Activated T-helper 1 cell treated with Interleukin-2 at 50 U/mL for 16 hours (primary cell): ENCODE results near the gene SLC2A9.
"Not testable (repeated sequence)": the region's sequence is repeated elsewhere in the genome, so short reads cannot be mapped to it uniquely, and the experiment has no call there.

Experiments used
- DNase-seq: peaks from one replicate; pipeline ENCODE4 v3.0.0-alpha.2; 2020; ENCODE audit warnings: low read depth

Gene SLC2A9

DNA sequence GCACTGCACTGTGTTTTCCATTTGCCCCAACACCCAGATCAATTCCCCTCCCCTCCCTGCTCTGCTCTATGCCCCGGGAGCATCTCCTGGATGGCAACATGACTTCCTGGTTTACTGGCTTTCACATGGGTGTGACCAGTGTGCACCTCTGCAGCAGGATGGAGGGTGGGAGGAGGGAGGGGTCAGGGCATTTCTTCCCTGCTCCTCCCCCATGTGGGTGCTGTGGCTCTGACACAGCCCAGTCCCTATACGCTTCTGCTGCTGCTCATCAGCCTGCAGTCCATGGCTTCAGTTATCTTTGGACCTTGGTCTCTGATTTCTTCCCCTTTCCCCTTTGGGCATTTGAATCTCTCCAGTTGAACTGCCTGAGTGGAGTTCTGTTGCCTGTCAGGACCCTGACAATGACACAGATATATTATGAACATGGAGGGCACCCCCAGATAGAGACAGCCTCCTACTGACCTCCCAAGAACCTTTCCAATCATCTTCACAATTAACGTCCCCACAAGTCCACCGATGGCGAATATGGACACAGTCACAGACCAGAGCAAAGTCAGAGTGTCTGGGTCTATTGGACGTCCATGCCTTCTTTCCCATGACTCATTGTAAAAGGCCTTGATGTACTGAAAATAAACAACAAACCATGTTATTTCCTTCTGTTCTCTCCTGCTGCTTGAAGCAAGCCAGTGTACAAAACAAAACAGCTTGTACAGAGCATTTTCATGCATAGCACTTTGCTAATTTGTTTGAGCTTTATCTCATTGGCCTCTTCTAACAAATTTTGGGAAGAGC, 24.8 kb downstream of the SLC2A9 start:
- no peak for DNase-seq

DNA sequence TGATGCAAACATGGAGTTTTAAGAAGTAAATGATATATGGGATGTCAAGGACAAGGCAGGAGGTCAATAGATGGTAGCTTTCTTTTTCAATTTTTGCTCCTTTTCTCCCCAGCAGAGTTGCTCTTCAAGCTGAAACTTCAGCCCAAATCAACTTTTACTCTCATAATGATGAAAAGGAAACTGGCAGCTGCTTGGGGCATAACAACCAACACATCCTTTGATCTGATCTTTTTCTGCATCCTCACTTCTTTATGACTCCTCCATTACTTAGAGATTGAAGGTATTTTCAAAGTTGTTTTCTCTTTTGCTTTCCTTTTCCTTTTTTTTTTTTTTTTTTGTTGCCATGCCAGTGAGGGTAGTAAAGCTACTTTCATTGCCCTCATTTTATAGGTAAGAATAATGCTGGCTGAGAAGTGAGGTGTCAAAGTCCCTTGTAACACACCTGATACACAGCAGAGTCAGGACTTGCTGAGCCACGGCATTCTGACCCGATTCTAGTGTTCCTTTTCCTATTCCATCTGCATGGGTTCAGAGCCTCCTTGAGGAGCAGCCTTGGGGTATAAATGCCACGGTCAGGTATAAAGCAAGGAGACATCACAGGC, 26.9 kb downstream of the SLC2A9 start:
- DNase-seq = no peak

DNA sequence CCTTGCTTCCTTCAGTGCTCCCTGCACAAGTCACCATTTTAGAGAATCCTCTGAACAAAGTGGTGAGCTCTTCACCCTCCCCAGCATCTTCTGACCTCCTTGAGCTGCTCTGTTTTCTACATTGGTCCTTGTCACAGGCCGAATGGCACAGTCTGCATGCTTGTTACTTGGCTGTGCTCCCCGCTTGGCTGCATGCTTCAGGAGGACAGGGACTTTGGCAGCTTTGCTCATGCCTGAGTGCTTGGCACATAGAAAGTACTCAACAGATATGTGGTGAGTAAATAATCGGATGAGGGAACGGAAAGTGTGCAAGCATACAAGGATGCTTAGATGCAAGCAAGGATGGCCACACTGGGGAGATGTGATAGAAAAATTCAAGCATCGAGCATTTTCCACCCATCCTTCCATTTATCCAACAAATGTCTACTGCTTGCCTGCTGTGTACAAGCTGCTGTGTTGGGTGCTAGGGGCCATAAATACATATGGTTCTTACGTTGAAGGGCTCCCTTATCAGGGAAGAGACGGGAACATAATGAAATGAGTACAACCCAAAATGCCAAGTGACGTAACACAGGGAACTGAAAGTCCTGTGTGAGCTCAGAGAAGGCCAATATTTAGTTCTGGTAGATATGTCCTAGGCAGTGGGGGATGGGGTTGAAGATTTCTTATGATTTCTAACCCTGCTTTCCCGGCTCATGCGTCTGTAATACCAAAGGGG, 31.2 kb downstream of the SLC2A9 start:
- DNase-seq = no peak

DNA sequence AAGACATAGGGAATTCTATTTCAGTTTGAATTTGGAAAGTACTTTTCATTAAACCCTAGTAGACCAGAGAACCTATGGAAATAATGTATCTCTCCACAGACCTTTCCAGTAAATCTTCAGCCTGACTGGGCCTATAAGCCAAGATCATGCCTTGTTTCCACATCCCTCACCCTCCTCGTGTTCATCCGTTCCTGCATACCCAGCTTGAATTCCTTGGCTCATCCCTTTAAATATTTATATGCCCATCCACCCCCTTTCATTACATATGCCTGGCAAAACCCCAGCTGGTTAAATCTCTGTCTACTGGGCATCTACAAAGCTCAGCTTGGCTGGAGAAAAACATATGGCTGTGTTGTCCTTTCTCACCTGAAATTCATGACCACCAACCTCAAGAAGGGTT, 32.4 kb downstream of the SLC2A9 start:
- no peak for DNase-seq

DNA sequence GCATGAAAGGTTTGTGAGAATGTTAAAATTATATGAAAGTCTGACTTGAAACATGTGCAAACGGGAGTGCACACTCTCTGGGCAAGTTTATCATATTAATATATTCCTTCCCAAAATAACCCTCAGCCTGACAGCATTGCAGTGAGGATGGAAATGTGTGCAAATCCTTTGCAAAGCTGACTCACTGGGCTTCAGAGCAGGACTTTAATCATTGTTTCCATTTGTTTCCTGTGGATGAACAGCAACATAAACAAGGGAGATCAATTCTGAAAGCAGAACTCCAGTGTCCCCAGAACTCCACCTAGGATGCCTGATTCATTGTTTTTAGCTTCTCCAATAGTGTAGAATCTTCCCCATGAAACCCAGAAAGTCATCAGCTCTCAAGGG, 32.9 kb downstream of the SLC2A9 start:
- DNase-seq = no peak

DNA sequence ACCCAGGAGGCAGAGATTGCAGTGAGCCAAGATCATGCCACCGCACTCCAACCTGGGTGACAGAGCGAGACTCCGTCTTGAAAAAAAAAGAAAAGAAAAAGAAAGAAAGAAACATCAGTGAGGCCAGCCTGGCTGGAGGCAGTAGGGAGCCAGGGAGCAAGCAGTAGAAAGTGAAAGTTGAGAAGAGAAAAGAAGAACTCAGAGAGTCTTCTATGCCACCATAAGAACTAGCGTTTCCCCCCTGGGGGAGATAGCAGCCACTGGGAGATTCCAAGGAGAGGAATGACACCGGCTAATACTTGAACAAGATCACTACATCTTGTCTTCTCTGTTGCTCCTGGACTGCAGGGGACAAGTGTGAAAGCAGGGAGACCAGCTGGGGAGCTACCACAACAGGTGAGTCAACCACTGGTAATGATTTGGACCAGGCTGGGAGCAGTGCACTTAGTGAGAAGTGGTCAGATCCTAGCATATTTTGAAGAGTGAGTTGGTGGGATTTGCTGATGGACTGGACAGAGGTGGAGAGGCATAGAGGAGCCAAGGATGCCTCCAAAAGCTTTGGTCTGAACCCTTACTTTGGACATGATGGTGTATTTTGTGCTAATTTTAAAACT, 33.4 kb downstream of the SLC2A9 start:
- no peak for DNase-seq

DNA sequence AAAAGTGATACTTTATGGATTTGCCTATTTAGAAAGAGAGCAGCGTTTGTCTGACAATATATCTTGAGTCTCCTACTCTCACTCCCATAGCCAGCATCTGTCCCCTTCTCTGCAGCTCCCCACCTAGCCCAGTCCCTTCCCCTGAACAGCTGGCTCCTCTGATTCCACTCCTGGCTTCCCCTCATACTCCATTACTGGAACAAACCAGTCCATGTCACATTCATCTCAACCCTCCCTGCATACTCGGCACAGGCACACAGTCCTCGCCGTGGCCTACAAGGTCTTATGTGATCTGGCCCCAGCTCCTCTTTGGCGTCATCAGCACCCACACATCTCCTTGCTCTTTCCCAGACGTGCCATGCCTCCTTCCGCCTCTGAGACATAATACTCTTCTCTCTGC, 36.7 kb downstream of the SLC2A9 start:
- no peak for DNase-seq

DNA sequence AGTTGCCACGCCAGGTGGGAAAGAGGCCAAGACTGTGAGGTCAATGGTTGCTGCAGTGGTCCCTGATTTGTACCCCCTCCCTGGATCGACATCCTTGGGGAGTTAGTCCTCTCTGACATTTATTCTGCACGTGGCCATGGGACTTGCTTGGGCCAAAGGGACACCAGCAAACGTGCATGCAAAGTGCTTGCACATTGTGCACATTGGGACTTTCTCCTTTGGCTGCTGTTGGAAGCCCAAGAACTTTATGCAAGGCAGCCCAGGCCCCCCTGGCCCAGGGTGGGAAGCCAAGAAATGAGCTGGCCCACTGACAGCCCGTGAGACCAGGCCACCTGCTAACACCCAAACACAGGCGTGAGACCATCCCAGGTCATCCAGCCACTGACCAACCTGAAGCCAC, 38.1 kb downstream of the SLC2A9 start:
- no peak for DNase-seq

DNA sequence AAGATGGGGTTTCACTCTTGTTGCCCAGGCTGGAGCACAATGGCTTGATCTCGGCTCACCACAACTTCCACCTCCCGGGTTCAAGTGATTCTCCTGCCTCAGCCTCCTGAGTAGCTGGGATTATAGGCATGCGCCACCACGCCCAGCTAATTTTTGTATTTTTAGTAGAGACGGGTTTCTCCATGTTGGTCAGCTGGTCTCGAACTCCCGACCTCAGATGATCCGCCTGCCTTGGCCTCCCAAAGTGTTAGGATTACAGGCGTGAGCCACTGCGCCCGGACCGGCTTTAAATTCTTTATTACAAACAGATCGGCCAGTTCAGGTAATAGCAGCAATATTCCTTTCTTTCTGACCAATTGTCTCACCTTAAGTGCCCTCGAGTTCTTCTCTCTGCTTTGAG, 39.4 kb downstream of the SLC2A9 start:
- DNase-seq = not testable (repeated sequence)

DNA sequence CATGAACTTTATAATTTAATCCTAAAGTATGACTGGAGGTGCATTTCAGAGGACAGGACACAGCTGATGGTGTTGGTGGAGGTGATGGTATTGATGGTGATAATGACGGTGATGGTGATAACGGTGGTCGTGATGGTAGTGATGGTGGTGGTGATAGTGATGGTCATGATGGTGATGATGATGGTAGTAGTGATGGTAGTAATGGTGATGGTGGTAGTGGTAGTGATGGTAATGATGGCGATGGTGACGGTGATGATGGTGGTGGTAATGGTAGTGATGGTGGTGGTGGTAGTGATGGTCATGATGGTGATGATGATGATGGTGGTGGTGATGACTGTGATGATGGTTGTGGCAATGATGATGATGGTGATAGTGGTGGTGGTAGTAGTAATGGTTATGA, 40.4 kb downstream of the SLC2A9 start:
- no peak for DNase-seq

DNA sequence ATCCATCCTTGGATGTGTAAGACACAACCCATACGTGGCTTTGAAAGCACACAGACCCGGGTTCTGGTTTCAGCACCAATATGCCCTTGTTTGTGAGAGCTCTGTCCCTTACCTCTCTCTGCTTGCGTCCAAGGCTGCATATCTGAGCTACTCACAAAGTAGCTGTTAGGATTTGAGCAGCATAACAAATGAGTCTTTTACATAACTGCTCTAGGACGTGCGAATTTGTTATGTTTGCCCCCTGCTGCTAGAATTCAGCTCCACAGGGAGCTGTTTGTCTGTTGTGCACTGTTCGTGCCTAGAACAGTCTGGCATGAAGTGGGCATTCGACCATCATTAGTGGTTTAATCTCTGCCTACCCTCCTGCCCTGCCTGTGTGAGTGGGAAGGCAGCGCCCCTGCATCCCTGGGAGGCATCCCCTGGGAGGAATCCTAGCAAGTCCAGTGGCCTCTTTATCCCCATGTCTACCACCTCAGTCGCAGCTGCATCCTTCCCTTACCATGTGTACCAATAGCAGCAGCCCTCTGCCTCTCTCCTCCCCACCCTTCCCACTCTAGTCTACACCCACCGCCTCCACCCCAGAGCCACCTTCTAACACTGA, 42.1 kb downstream of the SLC2A9 start:
- DNase-seq = no peak

DNA sequence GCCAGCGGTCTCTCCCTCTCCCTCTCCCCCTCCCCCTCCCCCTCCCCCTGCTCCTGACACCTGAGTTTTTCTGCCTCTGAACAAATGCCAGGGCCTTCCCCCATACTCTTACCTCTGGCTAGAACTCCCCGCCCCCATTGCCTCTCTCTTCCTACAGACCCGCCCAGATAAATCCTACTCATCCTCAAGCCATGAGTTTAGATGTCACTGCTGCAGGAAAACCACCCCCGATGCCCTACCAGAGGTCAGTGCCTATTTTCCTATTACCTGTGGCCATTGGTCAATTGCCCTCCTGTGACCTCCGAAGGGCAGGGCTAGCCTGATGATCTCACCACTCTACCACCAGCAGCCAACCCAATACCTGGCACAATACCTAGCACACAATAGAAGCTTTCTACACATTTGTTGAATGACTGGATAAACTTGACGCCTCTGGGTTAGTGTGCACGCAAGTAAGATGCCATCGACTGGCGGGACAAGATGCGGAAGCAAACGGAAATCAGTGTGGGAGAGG, 43.7 kb downstream of the SLC2A9 start:
- DNase-seq = no peak

DNA sequence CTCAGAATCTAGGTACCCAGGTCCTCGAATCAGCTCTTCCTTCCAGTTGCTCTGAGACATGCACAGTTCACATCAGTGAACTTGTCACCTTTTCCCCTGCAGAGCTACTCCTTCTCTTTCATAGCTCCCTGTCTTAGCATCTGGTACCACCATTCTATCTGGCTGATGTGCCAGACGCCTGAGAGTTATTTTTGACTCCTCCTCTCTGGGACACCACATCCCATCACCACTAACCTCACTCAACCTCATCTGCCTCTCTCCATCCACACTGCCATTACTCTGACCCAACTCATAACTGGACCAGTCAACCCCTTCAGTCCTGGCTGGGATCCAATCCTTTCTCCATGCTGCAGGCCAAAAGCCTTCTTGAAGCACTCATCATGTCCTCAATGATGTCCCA, 44.5 kb downstream of the SLC2A9 start:
- no peak for DNase-seq

DNA sequence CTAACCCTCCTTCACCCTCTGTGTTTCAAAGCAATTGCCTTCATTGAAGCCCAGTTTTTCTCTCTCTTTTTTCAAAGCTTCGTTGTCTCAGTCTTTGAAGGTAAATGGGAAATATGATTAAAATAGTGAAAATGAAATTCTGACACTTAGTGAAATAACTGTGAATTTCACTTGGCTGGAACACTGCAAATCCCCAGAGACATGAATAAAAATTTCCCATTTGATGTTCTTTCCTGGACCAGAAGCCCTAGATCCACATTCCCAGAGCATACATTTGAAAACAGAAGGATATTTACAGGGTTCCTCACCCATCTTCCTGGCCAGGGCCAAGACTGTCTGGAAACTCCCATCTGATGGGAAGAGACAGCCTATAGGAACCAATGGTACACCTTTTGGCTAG, 45.0 kb downstream of the SLC2A9 start:
- no peak for DNase-seq

DNA sequence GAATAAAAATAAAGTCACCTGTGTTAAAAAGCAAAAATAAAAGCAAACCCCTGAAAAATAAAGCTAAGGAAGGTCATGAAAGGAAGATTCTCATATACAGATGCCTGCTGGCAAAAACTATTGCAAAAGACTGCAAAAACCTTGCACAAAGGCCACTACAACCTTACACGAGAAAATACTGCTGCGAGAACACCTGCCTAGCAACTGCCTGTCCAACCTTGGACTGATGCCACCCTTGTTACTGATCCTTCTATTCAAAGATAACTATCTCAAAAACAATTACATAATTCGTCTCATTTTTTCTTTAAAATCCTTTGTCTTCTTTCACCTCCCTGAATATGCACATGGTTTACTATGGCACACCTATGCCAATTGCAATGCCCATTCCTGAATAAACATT, 49.6 kb downstream of the SLC2A9 start:
- no peak for DNase-seq

DNA sequence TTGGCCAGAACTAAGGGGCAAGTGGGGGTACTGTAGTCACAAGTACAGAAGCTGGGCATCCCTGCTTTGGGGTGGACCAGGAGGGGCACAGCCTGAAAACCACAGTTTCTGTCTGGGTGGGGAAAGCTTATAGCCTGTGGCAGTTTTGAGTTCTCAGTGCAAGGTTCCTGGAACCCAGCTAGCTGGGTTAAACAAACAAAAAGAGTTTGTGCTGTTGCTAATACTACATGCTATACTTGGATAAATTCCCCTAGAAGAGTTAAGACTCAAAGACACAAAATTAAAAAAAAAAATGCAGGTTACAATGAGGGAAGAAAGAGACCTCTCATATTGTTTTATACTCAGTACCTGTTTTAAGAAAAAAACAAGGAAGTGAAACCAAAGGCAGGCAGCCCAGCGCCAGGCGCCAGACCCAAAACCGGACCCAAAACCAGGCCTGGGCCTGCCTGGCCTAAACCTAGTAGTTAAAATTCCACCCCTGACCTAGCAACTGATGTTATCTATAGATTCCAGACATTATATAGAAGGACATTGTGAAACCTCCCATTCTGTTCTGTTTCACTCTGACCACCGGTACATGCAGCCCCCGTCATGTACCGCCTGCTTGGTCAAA, 50.8 kb downstream of the SLC2A9 start:
- DNase-seq = no peak

DNA sequence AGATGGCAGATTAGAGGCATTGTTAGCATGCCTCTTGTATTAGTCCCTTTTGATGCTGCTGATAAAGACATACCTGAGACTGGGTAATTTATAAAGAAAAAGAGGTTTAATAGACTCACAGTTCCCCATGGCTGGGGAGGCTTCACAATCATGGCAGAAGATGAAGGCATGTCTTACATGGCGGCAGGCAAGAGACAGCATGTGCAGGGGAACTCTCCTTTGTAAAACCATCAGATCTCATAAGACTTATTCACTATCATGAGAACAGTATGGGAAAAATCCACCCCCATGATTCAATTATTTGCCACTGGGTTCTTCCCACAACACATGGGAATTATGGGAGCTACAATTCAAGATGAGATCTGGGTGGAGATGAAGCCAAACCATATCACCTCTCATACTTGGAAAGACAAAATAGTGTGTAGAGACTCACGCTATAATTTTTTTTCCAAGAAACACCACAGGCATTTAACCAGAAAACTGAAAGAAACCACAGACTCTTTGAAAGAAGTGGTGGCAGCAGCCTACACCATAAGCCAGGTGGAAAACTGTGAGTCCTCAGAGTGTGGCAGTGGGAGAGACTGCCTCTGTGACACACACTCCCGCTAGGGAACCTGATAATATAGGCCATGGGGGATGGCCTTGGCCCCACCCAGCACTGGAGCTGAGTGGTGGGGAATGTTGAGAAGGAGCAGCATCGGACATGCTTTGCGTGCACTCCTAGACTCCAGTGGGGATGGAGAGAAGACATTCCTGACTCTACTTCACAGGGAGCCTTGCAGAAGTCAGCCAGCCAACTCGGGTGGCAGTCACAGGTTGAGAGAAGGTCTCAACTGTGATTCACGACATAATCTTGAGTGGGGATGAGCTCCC, 51.5 kb downstream of the SLC2A9 start:
- DNase-seq = no peak

DNA sequence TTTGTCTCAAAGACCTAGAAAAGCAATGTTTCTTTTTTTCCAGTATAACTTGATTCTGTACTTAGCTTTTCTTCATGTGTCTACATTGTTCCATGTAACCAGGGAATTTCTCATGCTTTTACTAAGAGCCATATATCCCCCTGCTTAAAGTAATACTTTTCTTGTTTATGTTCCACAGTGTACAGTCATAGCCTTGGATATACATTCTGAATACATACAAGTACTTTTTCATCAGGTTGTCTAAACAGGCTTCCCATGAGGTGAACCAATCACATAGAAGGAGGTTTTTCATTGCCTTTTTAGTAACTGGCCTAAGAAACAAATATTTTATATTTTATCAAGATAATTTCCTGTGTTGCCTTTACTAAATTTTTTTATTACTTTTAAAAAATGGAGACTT, 52.8 kb downstream of the SLC2A9 start:
- no peak for DNase-seq

DNA sequence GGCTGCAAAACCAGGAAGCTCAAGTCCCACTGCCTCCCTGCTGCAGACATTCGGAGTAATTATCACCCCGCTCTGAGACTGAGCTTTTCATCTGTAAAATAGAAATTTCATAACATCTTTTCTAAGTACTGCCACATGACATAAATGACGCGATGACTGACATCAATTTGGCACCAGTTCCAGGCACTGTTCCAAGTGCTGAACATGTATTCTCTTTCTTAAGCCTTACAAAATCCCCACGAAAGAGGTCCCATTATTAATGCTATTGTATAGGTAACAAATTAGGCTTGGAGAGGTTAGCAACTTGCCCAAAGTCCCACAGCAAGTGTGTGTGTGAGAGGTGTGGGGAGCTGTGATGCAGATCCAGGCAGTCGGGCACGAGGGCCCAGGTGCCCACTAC, 56.4 kb downstream of the SLC2A9 start:
- DNase-seq = no peak

DNA sequence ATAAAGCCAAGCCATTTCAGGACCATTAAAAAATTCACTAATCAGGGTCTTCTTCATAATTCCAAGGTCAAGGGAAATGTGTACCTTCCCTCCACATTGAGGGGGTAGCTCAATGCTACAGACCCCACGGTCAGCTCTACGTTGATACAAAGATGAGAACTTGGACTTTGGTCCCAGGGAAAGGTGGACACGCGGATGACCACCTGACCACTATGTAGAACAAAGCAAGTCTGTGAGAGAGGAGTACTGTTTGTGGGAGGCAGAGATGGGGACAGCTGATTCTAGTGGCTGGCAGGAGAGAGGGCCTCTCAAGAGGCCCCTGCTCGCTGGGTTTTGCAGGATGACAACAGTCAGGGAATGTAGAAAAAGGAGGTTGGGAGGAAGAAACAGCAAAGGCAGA, 58.0 kb downstream of the SLC2A9 start:
- DNase-seq = no peak
